Measurements from ENCODE around the gene TENM3.

The TENM3 gene

GRCh38 chr4:182608525-182608924 is 365.3 kb downstream of the TENM3 start:
- Histone ChIP-seq H3K27ac (no peak overlapping the region), H3K4me3 (no peak overlapping the region), H3K9me3 (ENCODE audit: low read depth, low read length) (no peaks in the 10 kb centered on the region), H3K36me3 (ENCODE audit: insufficient read depth, low read length) (no peaks in the 10 kb centered on the region), H3K9ac (ENCODE audit: insufficient read length) (no peak overlapping the region)
- TF ChIP-seq EZH2 (IDR thresholded peaks at IDR 0.05) = no peak
- no peak for TF ChIP-seq POLR2AphosphoS5 (IDR thresholded peaks at IDR 0.05; ENCODE audit: borderline replicate concordance, low read depth, low read length)
- no peak for TF ChIP-seq FOXP2 (optimal IDR thresholded peaks at IDR 0.05; ENCODE audit: control extremely low read depth, extremely low read length, insufficient read depth)
- DNase-seq (ENCODE audit: low read depth, low spot score) = no peak

- Histone ChIP-seq H3K36me3 (ENCODE audit: insufficient read depth, low read length) (no peaks in the 10 kb centered on the region), H3K9me3 (ENCODE audit: low read depth, low read length) (no peaks in the 10 kb centered on the region), H3K4me3 (no peak overlapping the region), H3K9ac (ENCODE audit: insufficient read length) (no peak overlapping the region), H3K27ac (no peak overlapping the region)
- no peak for DNase-seq (ENCODE audit: low read depth, low spot score)
- TF ChIP-seq POLR2AphosphoS5 (IDR thresholded peaks at IDR 0.05; ENCODE audit: borderline replicate concordance, low read depth, low read length) = no peak
- no peak for TF ChIP-seq EZH2 (IDR thresholded peaks at IDR 0.05)
- no peak for TF ChIP-seq FOXP2 (optimal IDR thresholded peaks at IDR 0.05; ENCODE audit: control extremely low read depth, extremely low read length, insufficient read depth)
These were observed 373.3 kb downstream of the TENM3 start for GRCh38 chr4:182616476-182616875.

GRCh38 chr4:182619660-182620059 is 376.5 kb downstream of the TENM3 start:
- no peak for DNase-seq (ENCODE audit: low read depth, low spot score)
- TF ChIP-seq FOXP2 (optimal IDR thresholded peaks at IDR 0.05; ENCODE audit: control extremely low read depth, extremely low read length, insufficient read depth) (no peak), POLR2AphosphoS5 (IDR thresholded peaks at IDR 0.05; ENCODE audit: borderline replicate concordance, low read depth, low read length) (no peak), EZH2 (IDR thresholded peaks at IDR 0.05) (no peak)
- H3K4me3 ChIP-seq = no peak overlapping the region
- no peak overlapping the region for H3K9ac ChIP-seq (ENCODE audit: insufficient read length)
- no peak overlapping the region for H3K27ac ChIP-seq
- H3K9me3 ChIP-seq (ENCODE audit: low read depth, low read length) = no peaks in the 10 kb centered on the region
- no peaks in the 10 kb centered on the region for H3K36me3 ChIP-seq (ENCODE audit: insufficient read depth, low read length)

- no peaks in the 10 kb centered on the region for H3K36me3 ChIP-seq (ENCODE audit: insufficient read depth, low read length)
- no peak overlapping the region for H3K4me3 ChIP-seq
- no peak overlapping the region for H3K9ac ChIP-seq (ENCODE audit: insufficient read length)
- H3K9me3 ChIP-seq (ENCODE audit: low read depth, low read length) = no peaks in the 10 kb centered on the region
- H3K27ac ChIP-seq = no peak overlapping the region
- TF ChIP-seq FOXP2 (optimal IDR thresholded peaks at IDR 0.05; ENCODE audit: control extremely low read depth, extremely low read length, insufficient read depth) (no peak), EZH2 (IDR thresholded peaks at IDR 0.05) (no peak), POLR2AphosphoS5 (IDR thresholded peaks at IDR 0.05; ENCODE audit: borderline replicate concordance, low read depth, low read length) (no peak)
- no peak for DNase-seq (ENCODE audit: low read depth, low spot score)
These were observed 377.1 kb downstream of the TENM3 start for GRCh38 chr4:182620111-182620980.

- TF ChIP-seq FOXP2 (optimal IDR thresholded peaks at IDR 0.05; ENCODE audit: control extremely low read depth, extremely low read length, insufficient read depth) = no peak
- no peak for TF ChIP-seq POLR2AphosphoS5 (IDR thresholded peaks at IDR 0.05; ENCODE audit: borderline replicate concordance, low read depth, low read length)
- no peak for TF ChIP-seq EZH2 (IDR thresholded peaks at IDR 0.05)
- Histone ChIP-seq H3K27ac (no peak overlapping the region), H3K9me3 (ENCODE audit: low read depth, low read length) (no peaks in the 10 kb centered on the region), H3K9ac (ENCODE audit: insufficient read length) (no peak overlapping the region), H3K4me3 (no peak overlapping the region), H3K36me3 (ENCODE audit: insufficient read depth, low read length) (no peaks in the 10 kb centered on the region)
- DNase-seq (ENCODE audit: low read depth, low spot score) = no peak
These were observed 381.1 kb downstream of the TENM3 start for GRCh38 chr4:182624281-182624680.

- no peaks in the 10 kb centered on the region for H3K36me3 ChIP-seq (ENCODE audit: insufficient read depth, low read length)
- no peak overlapping the region for H3K4me3 ChIP-seq
- H3K9ac ChIP-seq (ENCODE audit: insufficient read length) = no peak overlapping the region
- H3K9me3 ChIP-seq (ENCODE audit: low read depth, low read length) = no peaks in the 10 kb centered on the region
- no peak for DNase-seq (ENCODE audit: low read depth, low spot score)
- no peak overlapping the region for H3K27ac ChIP-seq
- no peak for TF ChIP-seq FOXP2 (optimal IDR thresholded peaks at IDR 0.05; ENCODE audit: control extremely low read depth, extremely low read length, insufficient read depth)
- no peak for TF ChIP-seq POLR2AphosphoS5 (IDR thresholded peaks at IDR 0.05; ENCODE audit: borderline replicate concordance, low read depth, low read length)
- TF ChIP-seq EZH2 (IDR thresholded peaks at IDR 0.05) = no peak
These were observed 382.0 kb downstream of the TENM3 start for GRCh38 chr4:182625193-182625592.

GRCh38 chr4:182627996-182628395 is 384.8 kb downstream of the TENM3 start:
- no peak for DNase-seq (ENCODE audit: low read depth, low spot score)
- TF ChIP-seq EZH2 (IDR thresholded peaks at IDR 0.05) (no peak), POLR2AphosphoS5 (IDR thresholded peaks at IDR 0.05; ENCODE audit: borderline replicate concordance, low read depth, low read length) (no peak), FOXP2 (optimal IDR thresholded peaks at IDR 0.05; ENCODE audit: control extremely low read depth, extremely low read length, insufficient read depth) (no peak)
- H3K4me3 ChIP-seq = no peak overlapping the region
- H3K36me3 ChIP-seq (ENCODE audit: insufficient read depth, low read length) = no peaks in the 10 kb centered on the region
- H3K9ac ChIP-seq (ENCODE audit: insufficient read length) = no peak overlapping the region
- no peaks in the 10 kb centered on the region for H3K9me3 ChIP-seq (ENCODE audit: low read depth, low read length)
- H3K27ac ChIP-seq = no peak overlapping the region

- no peak for TF ChIP-seq POLR2AphosphoS5 (IDR thresholded peaks at IDR 0.05; ENCODE audit: borderline replicate concordance, low read depth, low read length)
- no peak for TF ChIP-seq EZH2 (IDR thresholded peaks at IDR 0.05)
- TF ChIP-seq FOXP2 (optimal IDR thresholded peaks at IDR 0.05; ENCODE audit: control extremely low read depth, extremely low read length, insufficient read depth) = no peak
- Histone ChIP-seq H3K9me3 (ENCODE audit: low read depth, low read length) (no peaks in the 10 kb centered on the region), H3K9ac (ENCODE audit: insufficient read length) (no peak overlapping the region), H3K27ac (no peak overlapping the region), H3K36me3 (ENCODE audit: insufficient read depth, low read length) (no peaks in the 10 kb centered on the region), H3K4me3 (no peak overlapping the region)
- DNase-seq (ENCODE audit: low read depth, low spot score) = no peak
These were observed 385.3 kb downstream of the TENM3 start for GRCh38 chr4:182628544-182628943.
